GM18499 (cell line): ENCODE measurements around the gene OR2A5.
"Not testable (repeated sequence)": the region's sequence is repeated elsewhere in the genome, so short reads cannot be mapped to it uniquely, and the experiment has no call there.

ENCODE experiments used
- ATAC-seq: cut with Tn5 transposase; IDR thresholded peaks from one replicate; pipeline ENCODE4 v1.9.1; 2021; ENCODE audit warnings: moderate number of reproducible peaks; ENCODE audit not compliant: insufficient read depth, unreplicated experiment

OR2A5 gene

DNA sequence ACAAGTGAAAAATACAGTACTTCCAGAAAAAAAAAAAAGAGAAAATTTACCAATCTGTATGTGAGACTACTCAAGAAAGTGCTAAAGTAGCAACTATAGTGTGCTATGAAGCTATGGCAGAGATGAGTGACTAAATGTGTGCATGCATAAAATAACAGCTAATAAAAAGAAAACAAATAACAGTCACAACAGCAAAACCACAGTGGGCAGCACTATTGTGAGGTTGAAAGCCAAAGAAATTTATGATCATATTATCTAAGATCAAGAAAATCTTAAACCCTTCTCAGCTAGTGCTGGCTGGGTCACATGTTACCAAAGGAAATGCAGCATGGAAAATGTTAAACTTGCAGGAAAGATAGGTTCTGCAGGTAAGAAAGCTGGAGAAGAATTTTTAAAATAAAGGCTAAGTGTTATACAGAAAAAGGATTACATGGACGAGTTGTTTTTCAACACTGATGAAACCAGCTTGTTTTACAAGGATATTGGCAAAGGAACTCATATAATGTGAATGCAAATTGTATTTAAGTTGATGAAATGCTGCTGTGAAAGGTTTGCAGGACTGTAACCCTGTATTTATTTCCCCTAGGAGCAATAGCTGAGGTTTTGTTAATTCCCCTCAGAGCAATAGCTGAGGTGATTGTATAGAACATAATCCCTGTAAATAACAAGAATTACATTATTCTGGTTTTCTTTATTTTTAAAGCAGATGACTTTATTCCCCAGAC lies 15.6 kb upstream of the OR2A5 start:
- ATAC-seq = no peak

DNA sequence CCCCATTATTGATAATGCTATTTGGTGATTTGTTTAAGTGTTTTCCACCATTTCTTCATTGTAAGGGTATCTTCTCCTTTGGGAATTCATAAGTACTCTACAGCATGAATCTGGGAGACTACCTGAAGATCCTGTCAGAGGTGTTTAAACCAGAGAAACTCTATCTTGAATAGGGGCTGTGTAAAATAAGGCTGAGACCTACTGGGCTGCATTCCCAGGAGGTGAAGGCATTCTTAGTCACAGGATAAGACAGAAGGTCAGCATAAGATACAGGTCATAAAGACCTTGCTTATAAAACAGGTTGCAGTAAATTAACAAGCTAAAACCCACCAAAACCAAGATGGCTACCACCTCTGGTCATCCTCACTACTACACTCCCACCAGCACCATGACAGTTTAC lies 13.4 kb upstream of the OR2A5 start:
- ATAC-seq = no peak

DNA sequence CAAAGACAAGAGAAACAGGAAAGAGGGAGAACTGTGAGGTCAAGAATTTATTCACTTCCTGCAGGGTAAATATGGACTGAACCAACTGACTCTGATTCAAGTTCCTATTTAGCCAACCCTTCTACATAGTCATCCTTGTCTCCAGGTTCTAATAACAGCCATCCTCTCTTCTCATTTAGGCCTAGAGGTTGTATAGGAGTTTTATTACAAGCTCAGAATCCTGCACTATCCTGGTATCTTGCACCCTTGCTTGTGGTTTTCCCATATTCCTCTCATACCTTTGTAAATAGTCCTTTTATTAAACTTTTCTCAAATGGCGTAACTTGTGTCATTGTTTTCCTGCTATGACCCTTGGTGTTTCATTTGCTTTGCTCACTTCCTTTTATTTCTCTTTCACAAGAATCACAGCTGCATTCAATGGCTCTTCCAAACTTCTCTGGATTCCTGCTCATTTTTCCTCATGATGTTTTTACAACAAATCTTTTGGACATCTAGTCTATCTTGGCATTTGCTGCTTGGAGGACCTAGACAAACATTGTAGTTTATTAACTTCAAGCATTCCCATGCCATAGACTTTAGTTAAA lies 12.4 kb upstream of the OR2A5 start:
- ATAC-seq = no peak

DNA sequence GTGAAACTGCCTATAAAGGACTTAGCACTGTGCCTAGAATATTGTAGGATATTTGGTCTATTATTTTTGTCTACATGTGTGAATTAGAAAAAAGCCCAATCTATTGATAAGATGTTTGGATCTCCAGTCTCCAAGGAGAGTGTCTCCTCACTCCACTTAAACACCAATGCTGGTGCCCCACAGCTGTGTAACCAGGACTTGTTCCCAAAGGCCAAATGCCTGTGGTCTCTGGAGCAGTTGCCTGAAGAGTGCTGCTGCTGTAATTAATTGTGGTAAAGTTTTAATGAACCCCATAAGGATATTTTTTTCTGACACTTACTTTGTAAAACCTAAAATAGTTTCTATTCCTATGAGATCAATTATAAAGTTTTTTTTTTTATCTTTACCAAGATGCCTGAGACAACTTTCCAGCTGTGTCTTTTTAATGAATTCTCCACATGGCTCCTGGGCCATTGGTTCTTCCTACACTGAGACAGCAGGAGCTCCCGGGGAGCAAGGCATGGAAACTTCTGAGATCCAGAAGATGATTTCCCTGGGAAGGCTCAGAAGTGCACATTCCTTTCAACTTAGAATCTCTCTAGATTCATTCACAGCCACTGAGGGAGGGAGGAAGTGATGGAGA lies 11.2 kb upstream of the OR2A5 start:
- no peak for ATAC-seq

DNA sequence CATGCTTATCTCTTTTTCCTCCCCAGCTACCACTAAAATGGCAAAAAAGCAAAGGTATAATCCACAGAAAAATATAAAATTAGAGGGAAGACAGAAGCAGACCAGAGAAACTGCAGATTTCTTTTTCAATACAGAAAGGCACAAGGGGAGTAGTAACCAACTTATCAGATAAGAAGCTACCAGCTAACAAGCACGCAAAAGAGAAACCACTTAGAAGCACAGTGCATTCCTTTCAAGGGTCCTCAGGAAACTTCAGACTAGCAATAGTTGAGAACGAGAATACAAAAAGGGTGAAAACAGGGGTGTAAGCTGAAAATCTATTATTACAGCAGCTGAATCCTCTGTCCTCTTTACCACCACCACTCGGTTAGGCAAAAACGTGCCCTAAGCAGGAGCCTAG lies 9.9 kb upstream of the OR2A5 start:
- ATAC-seq = no peak

DNA sequence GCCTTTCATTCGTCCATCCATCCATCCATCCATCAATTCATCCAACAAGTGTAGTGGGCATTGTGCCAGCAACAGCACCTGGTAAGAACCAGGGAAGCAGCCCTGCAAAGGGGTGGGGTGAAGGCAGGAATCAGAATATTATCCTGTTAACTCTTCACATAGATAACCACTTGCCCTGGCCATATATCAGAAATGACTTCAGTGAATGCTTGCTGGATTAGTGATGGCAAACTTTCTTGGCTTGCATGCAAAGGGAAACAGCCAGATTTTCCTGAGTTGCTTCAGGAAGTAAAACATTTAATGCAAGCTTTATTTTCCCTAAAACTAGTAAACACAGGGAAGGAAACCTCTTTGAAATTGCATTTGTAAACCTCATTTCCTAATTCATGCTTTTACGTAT lies 743 bp downstream of the OR2A5 start:
- no peak for ATAC-seq

DNA sequence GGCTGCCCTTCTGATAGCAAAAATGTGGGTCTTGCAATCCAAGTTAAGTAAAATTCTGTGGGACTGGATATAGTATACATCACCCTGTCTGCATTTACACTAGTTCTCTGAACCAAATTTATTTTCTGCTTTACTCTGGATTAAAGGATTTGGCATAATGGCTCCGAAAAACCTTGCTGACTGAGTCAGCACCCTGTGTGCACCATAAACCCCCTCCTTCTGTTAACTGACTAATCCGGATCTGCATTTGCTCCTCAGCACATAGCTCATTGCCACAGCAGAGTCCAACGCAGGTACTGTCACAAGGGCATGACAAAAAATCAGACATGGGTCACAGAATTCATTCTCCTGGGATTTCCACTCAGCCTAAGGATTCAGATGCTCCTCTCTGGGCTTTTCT lies 1.3 kb downstream of the OR2A5 start:
- ATAC-seq = no peak

DNA sequence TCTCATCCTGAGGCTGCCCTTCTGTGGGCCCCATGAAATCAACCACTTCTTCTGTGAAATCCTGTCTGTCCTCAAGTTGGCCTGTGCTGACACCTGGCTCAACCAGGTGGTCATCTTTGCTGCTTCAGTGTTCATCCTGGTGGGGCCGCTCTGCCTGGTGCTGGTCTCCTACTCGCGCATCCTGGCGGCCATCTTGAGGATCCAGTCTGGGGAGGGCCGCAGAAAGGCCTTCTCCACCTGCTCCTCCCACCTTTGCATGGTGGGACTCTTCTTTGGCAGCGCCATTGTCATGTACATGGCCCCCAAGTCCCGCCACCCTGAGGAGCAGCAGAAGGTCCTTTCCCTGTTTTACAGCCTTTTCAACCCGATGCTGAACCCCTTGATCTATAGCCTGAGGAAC lies 2.1 kb downstream of the OR2A5 start:
- not testable (repeated sequence) for ATAC-seq

DNA sequence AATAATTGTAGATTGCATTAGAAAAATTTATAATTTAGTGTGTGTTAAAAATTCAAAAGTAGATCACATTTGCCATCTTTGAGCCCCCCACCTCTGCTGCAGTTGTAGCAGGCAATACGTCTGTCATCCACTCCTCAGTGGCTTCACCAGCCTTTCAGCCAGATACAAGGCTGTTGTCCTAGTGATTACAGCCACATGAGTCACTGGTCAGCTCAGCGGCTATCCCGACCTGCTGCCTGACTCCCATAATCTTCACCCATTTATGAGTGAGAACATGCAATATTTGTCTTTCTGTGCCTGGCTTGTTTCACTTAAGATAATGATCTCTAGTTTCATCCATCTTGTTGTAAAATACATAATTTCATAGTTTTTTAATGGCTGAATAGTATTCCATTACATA lies 9.2 kb downstream of the OR2A5 start:
- ATAC-seq = no peak

DNA sequence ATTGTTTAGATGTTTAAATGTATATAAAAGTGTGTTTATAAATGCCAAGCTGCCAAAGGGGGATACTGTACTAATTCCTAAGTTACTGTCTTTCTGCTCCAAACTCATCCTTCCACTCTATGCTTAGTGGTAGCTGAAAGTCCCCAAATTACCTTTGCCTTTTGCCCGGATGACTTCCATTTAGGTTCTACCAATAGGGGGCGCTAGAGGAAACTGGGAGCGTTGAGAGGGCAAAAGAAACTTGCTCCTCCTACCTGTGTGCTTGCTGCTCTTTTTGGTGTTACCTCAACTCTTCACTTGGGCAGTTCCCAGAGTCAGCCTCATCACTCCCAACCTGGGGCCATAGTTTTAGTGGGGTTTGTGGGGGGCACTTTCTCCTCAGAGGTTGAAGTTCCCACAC lies 15.0 kb downstream of the OR2A5 start:
- ATAC-seq = no peak

DNA sequence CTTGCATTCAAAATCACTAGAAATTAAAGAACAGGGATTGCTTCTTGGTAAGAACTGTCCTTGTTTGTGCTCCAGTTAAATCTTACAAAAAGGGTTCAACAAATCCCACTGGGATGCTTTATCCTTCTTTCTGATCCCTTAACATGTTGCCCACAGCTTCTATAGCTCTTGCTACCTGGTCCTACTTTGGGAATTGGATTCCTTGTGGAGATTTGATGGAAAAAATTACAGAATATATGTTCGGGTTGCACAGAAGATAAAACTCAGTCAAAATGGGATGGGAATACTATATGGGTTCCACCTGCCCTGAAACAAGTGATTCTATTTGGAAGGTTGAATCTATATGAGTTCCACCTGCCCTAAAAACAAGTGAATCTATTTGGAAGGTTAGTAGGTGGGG lies 20.8 kb downstream of the OR2A5 start, which contains the start of gene OR2A25:
OR2A25 (plus strand) TSS at position 301 of the 400 bp plus-strand sequence. CDS start 4,409 bp downstream, outside the sequence.
- ATAC-seq = no peak

DNA sequence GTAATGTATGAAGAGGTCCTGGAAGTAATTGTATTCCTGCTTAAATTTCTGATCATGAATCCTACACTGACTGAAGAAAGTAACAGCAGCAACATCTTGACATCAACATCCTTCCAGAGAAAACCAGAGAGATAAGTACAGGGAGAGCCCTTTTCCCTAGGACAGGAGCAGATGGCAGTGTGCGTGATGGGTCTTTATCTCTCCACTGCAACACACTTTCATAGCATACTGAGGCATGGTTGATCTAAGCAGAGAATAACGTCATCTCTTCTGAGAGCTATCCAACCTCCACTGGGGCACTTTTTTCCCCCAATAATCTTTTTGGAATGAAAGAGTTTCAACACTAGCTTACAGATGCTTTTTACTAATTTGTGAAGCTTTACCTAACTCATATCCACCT lies 21.2 kb downstream of the OR2A5 start:
- no peak for ATAC-seq

DNA sequence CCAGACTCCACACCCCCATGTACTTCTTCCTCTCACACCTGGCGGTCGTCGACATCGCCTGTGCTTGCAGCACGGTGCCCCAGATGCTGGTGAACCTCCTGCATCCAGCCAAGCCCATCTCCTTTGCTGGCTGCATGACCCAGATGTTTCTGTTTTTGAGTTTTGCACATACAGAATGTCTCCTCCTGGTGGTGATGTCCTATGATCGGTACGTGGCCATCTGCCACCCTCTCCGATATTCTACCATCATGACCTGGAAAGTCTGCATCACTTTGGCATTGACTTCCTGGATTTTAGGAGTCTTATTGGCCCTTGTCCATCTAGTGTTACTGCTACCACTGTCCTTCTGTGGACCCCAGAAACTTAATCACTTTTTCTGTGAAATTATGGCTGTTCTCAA lies 25.6 kb downstream of the OR2A5 start:
- no peak for ATAC-seq

DNA sequence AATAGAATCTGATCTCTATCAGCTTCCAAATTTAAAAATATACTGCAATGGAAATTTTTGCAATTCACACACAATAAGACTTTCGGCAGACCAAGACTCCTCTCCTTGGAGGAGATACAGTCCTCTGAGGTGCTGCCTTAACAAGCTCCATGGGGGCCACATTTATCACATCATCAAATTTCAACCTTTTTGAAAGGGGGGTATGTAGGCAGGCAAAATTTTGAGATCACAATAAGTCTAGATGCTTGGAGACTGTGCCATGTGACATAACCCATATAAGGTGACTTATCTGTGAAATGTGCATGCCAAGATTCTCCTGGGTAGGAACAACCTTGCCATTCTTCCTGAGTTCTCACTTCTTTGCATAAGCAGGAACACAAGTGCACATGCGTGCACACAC lies 37.2 kb downstream of the OR2A5 start, which contains the start of gene OR2A12:
OR2A12 (plus strand) TSS at position 301 of the 400 bp plus-strand sequence. CDS start 8,830 bp downstream, outside the sequence.
- no peak for ATAC-seq

DNA sequence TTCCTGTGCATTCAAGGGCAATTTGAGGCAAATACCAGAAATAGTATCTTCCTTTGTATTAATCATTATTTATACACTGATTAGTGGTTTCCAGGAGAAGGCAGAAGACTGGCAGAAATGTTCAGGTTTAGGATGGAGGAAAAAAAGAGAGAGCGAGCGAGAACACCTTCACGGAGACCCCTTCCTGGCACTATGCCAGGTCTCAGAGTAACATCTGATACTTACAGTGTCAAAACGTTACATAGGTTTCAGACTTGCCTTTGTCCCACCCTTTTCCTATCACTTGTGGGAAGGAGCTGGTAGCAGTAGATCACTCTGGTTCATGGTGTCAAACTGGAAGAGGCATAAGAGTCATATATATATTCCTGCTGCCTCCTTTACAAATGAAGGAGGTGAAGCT lies 38.0 kb downstream of the OR2A5 start:
- no peak for ATAC-seq

DNA sequence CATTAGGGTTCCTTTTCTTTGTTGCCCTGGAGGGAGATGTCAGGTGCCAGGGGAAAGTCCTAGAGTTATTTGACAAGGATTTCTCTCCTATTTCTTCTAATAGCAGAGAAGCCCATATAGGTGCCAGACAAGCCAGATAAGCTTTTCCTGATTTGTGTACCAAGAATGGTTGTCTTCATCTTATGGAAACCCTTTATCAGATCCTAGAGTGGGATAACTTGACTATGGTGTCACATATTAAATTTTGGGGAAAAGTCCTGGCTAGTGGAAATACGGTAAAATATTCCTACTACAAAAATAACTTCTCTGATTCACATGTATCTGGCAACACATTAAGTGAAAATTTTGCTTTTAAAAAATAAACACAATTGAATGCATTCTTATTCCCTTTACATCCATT lies 38.5 kb downstream of the OR2A5 start:
- no peak for ATAC-seq

DNA sequence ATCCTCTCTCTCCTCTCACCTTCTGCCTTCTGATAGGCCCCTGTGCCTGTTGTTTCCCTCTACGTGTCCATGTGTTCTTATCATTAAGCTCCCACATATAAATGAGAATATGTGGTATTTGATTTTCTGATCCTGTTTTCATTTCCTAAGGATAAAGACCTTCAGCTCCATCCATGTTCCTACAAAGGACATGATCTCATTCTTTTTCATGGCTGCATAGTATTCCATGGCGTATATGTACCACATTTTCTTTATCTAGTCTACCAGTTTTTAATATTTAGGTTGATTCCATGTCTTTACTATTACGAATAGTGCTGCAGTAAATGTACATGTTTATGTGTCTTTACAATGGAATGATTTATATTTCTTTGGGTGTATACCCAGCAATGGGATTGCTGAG lies 41.9 kb downstream of the OR2A5 start:
- ATAC-seq = no peak

DNA sequence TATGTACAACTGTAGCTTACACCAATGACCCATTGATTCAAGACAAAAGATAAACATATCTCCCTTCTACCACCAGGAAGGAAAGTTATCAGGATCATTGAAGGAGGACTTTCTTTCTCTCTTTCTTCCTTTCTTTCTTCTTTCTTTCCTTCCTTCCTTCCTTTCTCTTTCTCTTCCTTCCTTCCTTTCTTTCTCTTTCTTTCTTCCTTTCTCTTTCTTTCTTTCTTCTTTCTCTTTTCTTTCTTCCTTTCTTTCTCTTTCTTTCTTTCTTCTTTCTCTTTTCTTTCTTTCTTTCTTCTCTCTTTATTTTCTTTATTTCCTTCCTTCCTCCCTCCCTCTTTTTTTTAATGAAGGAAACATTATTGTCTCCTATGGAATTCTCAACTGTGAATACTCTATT lies 50.0 kb downstream of the OR2A5 start:
- no peak for ATAC-seq

DNA sequence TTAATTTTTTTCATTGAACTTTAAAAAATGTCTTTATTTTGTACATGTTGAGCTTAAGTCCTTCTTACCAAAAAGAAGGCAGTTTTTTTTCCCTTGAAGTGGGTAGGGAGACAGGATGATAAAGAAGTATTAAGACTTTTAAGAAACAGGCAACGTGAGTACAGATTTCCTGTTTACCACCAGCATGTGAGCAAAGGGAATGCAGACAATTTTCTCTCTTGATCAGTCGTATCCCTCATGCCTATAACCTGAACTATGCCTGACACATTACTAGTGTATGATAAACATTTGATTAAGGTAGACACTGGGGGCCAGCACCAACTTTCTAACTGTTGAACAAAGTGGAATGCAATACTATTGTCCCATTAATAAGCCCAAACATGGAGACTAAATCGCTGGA lies 51.9 kb downstream of the OR2A5 start:
- ATAC-seq = no peak

DNA sequence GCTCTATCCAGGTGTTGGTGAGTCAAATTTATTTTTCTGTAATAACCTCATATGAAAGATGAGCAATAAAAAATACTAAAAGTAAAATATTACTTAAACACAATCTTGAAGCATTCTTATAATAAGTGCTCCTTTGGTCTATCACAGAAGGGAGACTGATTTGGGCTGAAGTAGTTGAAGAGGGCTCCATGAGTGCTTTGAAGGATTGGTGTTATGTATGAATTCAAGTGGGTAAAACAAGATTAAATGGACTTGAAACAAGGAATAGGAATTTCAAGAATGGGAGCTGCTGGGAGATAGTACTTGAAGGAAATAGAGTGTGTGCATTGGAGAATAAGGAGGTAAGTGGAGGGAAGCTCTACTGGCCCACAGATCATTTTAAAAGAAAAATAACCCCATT lies 53.3 kb downstream of the OR2A5 start:
- no peak for ATAC-seq

DNA sequence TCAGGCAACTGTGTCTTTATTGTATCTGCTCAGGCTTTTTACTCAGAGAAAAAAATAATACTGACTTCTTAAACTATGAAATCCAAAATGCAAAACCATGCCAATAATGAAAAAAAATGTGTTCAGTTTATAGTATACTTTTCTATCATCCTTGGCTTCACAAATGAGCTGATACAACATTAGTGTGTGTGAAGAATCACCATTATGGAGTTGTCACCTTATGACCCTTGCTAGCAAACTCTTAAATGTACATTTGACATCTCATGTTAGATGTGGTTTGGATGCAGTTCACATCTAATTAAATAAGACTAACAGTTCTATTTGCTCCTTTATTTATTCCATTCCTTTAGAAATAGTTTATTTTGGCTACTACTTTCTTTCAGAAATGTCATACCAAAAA lies 56.5 kb downstream of the OR2A5 start:
- ATAC-seq = no peak
